ENCODE results near the gene MAP1LC3B2.

The MAP1LC3B2 gene

GRCh38 chr12:116559162-116559935 lies at the start of gene MAP1LC3B2:
Gene MAP1LC3B2, plus strand, starts transcription at chr12:116559381. Its CDS starts 16,562 bp downstream, at chr12:116575943.
- peak; percentile 97 for DNase-seq

GRCh38 chr12:116513944-116514343 lies 45.2 kb upstream of the MAP1LC3B2 start:
- no peak for DNase-seq

DNA sequence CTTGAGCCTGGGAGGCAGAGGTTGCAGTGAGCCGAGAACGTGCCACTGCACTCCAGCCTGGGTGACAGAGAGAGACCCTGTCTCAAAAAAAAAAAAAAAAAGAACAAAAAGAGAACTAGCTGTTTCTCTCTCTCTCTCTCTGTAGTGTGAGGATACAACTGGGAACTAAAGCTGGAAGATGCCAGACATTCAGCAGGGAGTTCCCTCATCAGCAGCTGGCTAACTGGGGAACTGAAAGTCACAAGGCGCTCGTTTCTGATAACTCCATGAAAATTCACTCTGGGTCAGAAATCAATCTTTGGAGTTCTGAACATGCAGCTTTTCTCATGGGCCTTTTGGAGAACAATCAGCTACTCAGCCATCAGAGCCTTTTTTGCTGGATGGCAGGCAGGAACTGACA lies 43.5 kb upstream of the MAP1LC3B2 start:
- peak; percentile 63 for DNase-seq

DNA sequence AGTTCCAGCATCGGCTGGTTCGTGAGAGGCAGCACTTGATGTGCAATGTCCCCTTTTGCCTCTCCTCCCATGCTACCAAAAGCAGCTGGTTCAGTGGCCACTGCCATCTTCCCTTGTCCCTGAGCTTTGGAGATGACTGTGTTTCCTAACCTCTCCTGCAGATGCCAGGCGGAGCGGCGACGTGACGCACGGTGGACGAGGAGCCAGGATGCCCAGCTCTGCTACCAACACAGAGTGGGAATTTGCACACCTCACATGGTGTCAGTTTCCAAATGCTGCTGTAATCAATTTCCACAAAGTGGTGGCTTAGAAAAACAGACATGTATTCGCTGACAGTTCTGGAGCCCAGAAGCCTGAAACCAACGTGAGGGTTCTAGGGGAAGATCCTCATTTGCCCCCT lies 42.5 kb upstream of the MAP1LC3B2 start:
- DNase-seq, result no peak

DNA sequence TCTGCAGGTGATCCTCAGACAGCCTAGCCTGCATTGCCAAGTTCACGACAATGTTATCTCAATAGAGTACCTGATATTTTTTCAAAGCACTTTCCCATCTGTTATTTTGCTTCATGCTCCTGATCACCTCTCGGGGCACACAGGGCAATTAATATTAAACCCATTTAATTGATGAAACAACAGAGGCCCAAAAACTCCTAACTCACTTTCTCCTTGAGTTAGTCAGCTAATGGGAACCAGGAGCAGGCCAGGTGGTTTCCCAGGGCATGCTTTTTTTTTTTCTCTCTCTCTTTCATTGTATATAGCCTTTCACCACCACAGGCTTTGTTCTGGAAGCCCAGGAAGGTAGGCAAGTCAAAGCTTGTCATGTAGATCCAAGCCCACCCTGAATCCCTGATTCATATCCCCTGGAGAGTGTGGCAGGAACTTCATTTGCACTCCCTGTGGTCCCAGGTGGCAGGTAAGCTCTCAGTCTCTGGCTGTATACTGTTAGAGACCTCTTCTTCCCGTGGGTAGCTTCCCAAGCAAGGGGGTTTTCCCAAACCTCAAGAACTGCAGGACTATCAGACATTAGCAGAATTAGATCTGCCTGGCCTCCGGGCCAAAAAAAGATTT lies 41.6 kb upstream of the MAP1LC3B2 start:
- no peak for DNase-seq

DNA sequence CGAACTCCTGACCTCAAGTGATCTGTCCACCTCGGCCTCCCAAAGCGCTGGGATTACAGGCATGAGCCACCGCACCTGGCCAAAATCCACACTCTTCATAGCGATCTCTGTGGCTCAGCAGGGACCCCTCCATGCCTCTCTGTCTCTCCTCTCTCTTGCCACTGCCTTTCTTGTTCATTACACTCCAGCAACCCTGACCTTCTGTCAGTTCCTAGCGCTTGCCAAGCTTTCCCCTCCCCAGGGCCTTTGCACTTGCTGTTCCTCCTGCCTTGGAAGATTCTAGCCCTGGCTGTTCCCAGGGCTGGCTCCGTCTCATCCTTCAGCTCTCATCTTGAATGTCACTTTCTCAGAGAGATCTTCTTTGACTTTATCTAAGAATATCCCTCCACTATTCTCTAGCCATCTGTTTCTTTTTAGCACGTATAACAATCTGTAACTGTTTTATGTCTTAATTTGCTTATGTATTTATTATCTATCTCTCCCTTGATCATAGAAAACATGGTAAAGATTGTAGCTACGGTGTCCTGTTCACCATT lies 38.9 kb upstream of the MAP1LC3B2 start:
- no peak for DNase-seq

DNA sequence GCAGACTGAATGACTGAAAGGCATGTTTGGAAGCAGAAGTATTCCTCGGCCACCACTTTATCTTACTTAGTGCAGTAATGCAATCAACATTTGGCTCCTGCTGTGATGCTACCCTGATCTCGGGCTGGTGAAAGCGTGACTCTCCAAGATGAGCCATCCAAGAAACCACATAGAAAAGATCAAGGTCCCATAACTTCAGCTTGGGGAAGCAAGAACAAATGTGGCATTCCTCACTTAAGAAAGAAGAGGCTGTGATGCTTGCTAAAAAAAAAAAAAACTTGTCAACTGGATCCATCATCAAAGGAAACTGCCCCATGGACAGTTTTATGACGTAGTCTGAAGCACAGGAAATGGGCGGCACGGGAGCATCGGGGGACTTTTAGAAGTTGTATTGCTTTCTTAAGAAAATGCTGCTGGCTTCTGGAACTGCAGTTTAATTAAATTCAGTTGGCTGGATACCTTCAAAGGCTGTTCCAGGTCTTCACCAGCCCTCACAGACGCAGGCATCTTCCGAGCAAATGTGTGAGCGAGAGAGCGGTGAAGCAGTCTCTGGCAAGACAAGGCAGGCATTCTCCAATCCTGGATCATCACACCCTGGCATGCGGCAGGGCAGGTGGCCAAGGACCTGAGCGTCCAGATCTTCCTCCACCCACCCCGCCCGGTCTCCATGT lies 38.2 kb upstream of the MAP1LC3B2 start:
- DNase-seq, result peak; percentile 65

DNA sequence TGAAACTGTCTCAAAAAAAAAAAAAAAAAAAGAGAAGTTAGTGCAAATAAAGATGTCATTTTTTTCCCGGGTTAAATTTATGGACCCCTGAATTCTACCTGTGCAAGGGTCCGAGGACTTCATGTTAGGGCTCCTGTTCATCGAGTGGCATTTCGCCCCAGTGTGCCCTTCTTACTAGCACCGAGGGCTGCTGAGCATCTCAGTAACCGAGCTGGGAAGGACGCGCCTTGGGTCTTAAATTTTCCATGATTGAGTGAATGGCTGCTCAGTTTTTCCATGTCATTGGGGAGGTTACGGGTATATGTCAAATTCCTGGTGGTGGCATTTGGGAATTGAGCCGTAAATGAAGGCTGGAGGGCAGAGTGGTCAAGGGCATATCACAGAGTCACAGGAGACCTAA lies 34.9 kb upstream of the MAP1LC3B2 start:
- no peak for DNase-seq

GRCh38 chr12:116524964-116525379 lies 34.2 kb upstream of the MAP1LC3B2 start:
- DNase-seq, result no peak

DNA sequence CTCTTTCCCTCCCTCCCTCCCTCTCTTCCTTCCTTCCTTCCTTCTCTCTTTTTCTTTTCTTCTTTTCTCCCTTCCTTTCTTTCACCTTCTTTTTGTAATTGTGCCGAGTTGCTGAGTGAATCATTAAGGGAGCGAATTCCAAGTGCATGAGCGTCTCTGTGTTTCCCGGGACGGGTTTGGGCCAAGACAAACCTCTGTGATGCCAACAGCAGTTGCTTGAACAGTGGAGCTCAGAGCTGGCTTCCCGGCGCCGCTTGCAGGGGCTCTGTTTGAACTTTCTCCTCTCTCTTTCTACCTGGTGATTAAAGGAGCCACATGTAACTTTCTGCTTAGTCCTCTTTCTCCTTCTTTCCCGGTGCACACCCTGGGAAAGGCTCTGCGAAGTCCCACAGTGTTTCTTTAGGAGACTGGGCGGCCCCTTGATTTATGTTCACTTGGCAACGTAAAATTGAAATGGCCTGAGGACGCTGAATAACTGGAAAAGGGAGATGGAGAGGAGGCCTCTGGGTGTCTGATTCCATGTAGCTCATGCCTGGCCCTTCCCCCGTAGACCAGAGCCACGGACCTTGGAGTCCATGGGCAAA lies 33.7 kb upstream of the MAP1LC3B2 start:
- DNase-seq, result no peak

- DNase-seq, result no peak
These were observed 31.1 kb upstream of the MAP1LC3B2 start for GRCh38 chr12:116528065-116528464.

DNA sequence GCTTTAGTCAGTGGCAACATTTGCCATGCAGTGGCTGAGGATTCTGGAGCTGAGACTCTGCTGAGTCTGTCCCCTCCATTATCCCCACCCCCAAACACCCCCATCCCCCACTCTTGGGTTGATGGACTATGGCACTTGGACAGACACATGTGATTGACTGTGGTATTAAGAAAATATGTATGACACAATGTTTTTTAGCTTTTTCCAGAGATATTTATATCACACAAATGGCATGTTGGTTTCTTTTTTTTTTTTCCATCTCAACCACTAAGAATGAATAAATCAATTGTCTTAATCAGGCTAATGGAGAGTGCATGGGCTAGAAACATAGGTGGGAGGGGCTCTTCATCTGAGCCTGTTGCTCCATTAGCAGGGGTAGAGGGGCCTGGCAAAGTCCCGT lies 30.7 kb upstream of the MAP1LC3B2 start:
- DNase-seq, result no peak

- no peak for DNase-seq
These were observed 30.1 kb upstream of the MAP1LC3B2 start for GRCh38 chr12:116529048-116529447.

GRCh38 chr12:116529686-116530085 lies 29.5 kb upstream of the MAP1LC3B2 start:
- no peak for DNase-seq

DNA sequence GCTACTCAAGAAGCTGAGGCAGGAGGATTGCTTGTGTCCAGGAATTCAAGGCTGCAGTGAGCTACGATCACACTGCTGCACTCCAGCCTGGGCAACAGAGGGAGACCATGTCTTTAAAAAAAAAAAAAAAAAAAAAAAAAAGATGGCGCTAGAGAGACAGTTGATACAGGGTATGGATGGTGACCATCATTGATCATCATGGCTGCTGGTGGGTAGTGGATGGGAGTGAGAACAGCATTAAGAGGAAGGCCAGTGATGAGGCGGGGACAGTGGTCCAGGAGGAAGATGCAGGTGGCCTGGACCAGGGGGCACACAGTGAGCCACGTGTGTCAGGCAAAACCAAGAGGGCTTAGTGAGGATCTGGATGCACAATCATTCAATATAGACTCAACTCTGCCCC lies 26.8 kb upstream of the MAP1LC3B2 start:
- no peak for DNase-seq

- DNase-seq, result no peak
These were observed 26.2 kb upstream of the MAP1LC3B2 start for GRCh38 chr12:116532986-116533342.

- DNase-seq, result peak; percentile 57
These were observed 25.6 kb upstream of the MAP1LC3B2 start for GRCh38 chr12:116533343-116534251.

DNA sequence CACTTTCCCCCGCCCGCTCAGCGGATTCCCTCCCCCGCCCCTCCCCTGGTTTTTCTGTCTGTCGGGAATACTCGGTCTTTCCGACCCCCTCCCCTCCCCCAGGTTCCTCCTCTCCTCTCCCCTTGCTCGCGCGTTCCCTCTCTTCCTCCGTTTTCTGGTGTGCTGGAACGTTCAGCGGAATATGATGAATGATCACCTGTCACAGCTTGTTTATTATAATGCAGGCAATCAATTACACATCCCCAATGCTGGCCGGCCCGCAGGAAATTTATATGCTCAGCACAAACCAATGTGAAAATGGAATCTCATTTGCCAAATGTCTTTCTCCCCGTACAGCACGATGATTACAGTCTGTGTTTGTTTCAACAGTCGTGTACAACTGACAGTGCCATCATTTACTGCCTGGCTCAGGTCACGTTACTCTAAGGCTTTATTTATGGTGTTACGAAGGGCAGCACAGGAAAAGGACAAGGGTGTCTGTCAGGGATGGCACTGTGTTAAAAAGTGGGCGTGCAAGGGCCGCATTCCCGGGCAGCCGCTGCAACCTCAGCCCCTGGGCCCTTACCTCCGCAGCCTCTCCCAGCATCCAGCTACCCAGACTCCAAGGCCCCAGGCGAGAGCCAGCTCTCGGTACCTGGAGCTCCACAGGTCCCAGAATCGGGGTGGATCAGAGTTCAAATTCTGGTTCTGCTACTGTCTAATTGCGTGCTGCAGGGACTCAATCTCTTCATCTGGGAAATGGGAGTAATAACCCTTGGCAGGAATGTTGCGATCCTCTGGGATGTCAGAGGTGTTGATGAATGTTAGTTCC lies 24.7 kb upstream of the MAP1LC3B2 start:
- no peak for DNase-seq

DNA sequence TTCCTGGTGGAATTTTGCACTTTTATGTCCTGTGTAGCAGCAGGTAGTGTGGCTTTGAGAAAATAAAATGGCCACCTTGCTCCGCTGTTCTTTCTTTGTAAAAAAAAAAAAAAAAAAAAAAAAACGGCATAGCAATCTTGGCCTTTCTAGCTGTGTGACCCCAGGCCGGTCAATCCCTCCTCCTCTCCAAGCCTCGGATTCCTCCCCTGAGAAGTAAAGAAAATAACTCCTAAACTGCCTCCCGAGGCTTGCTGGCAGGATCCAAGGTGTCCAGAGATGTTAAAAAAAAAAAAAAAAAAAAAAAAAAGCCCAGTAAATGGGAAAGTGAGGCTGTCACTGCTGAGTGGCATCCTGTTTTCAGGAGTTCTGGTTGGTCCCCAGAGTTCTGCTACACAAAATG lies 23.9 kb upstream of the MAP1LC3B2 start:
- DNase-seq, result no peak

DNA sequence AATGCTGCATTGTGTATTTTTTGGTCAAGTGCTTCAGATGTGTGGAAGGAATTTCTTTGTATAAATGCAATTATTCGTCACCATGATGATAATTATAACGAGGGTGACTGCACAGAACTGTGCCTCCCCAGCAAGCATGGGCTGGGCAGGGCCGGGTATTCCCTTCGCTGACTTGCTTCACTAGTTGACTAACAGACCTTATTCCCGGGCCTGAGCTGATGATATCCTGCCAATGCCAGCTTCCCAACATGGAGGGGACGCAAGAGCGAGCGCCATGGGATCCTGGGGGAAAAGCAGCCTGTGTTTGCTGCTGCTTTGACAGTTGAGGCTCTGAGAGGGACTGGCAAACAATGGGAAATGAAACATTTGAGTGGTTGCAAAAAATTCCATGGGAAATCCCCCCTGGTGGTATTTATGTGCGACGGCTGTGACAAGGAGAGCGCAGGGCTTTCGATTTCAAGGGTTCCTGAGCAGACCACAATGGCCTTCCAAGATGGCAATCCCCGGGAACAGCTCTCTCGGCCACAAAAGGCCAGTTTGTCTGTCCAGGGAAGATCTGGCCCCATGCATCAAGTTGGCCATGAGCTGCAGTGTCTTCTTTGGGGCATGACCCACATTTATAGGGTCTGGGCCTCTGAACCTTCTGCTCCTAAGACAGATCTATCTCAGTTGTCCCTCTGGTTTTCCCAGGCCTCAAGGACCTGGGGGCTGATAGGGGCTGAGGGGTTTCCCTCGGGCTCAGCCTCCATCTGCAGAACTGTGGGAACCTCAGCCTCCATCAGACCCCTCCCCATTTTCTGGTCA lies 21.9 kb upstream of the MAP1LC3B2 start:
- peak; percentile 92 for DNase-seq

All from inflammatory macrophage treated with lipopolysaccharide for 4 hours (primary cell).